Measurements from ENCODE around the gene DNAL1. TPM values are rescaled to one million over a fixed set of nuclear protein-coding genes. Genes with fewer than 3 reads are reported as not detected.

Gene DNAL1
- total and polyA plus RNA-seq, 10 of the 15 experiments (the other 5 are each of a cell fraction or from before 2014, with no cell fraction given): 2.4 to 18.2 (median 7.4) TPM

DNA sequence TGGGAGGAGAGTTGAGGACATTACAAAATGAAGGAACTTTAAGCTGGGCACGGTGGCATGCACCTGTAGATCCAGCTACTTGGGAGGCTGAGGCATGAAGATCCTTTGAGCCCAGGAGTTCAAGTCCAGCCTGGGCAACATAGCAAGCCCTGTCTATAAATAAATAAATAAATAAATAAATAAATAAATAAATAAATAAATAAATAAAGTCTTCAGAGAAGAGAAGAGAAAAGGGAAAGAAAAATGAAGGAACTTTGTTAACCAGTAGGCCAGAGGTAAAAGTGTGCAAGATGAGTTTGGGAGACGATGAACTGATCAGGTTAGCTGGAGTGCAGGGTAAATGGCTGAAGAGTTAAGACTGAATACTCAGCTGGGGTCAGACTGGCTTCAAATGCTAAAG lies 49.3 kb downstream of the DNAL1 start:
- ChIA-PET CTCF (no interaction called here), POLR2A (no interaction called here), RAD21 (ENCODE audit: unreplicated experiment) (interaction anchor here (0.6 kb wide), 2 partner anchors 217 to 639 kb away, joined by 3 read pairs; no protein-coding TSS in a partner anchor), SMC1A (ENCODE audit: uncharacterized antibody, unreplicated experiment) (interaction anchor here (1.8 kb wide), 1 partner anchor 12 kb away, joined by 7 read pairs; no protein-coding TSS in a partner anchor)
- in situ Hi-C loops (cut with MboI): no loop called here
- no peak for TF ChIP-seq SIN3A (IDR thresholded peaks at IDR 0.05; ENCODE audit: low read depth, low read length)
- no peak for TF ChIP-seq WRNIP1 (IDR thresholded peaks at IDR 0.05; ENCODE audit: borderline replicate concordance, low read depth, low read length)
- no peak for TF ChIP-seq BACH1 (IDR thresholded peaks at IDR 0.05; ENCODE audit: borderline replicate concordance)
- TF ChIP-seq, protein P1, sequence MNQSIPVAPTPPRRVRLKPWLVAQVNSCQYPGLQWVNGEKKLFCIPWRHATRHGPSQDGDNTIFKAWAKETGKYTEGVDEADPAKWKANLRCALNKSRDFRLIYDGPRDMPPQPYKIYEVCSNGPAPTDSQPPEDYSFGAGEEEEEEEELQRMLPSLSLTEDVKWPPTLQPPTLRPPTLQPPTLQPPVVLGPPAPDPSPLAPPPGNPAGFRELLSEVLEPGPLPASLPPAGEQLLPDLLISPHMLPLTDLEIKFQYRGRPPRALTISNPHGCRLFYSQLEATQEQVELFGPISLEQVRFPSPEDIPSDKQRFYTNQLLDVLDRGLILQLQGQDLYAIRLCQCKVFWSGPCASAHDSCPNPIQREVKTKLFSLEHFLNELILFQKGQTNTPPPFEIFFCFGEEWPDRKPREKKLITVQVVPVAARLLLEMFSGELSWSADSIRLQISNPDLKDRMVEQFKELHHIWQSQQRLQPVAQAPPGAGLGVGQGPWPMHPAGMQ (IDR thresholded peaks at IDR 0.05; ENCODE audit: borderline replicate concordance): no peak
- no peak for TF ChIP-seq ZBTB4 (CRISPR knock-in tag; IDR thresholded peaks at IDR 0.05)
- no peak for TF ChIP-seq MTA2 (IDR thresholded peaks at IDR 0.05; ENCODE audit: low read depth)
- no peak for TF ChIP-seq IKZF1 (conservative IDR thresholded peaks at IDR 0.05)
- TF ChIP-seq ZNF384 (IDR thresholded peaks at IDR 0.05; ENCODE audit: borderline replicate concordance, low read depth, low read length): no peak
- TF ChIP-seq RB1 (IDR thresholded peaks at IDR 0.05; ENCODE audit: borderline replicate concordance): no peak
- no peak for TF ChIP-seq SMAD5 (IDR thresholded peaks at IDR 0.05; ENCODE audit: low read depth)
- no peak overlapping the region for H3K27ac ChIP-seq (ENCODE audit: control insufficient read depth, insufficient read depth)
- no peak for FAIRE-seq
- no peak for DNase-seq (ENCODE audit: low read depth, low spot score)
- H3K9ac ChIP-seq (ENCODE audit: control insufficient read depth, insufficient read depth, low read length): no peak overlapping the region
- WGBS (ENCODE audit: insufficient coverage, insufficient replicate concordance, low lambda C conversion rate, missing lambda C conversion rate): 100% methylated on average over 2 of the region's 2 CpGs
- H3K4me3 ChIP-seq: no peak overlapping the region
- no peak for ATAC-seq
- no peaks in the 10 kb centered on the region for H3K9me3 ChIP-seq (replicated peaks; ENCODE audit: control insufficient read depth, insufficient read depth, low read length)
- no TSS peak for BruUV-seq (replicated peaks)
- no peaks in the 10 kb centered on the region for H3K27me3 ChIP-seq (replicated peaks in 1 of 2; ENCODE audit: control insufficient read depth in 2 of 2, insufficient read depth in 2 of 2, low read length in 1 of 2)
- H2AFZ ChIP-seq (ENCODE audit: control insufficient read depth, low read depth, low read length): no peak overlapping the region
- H4K20me1 ChIP-seq (ENCODE audit: control insufficient read depth, insufficient read depth): no peaks in the 10 kb centered on the region
- no peaks in the 10 kb centered on the region for H3K79me2 ChIP-seq (ENCODE audit: control insufficient read depth, insufficient read depth, low read length)
- intact Hi-C loops (cut with micrococcal nuclease; ENCODE audit: unreplicated experiment): no loop called here
- no peak overlapping the region for H3K4me2 ChIP-seq (ENCODE audit: control insufficient read depth, insufficient read depth)
- no peaks in the 10 kb centered on the region; a peak in 1 of 4 replicates for H3K36me3 ChIP-seq (ENCODE audit: control insufficient read depth in 2 of 2, insufficient read depth in 2 of 2, low read length in 1 of 2)
- peaks cover 21% of the 10 kb centered on the region for H3K4me1 ChIP-seq (ENCODE audit: control insufficient read depth, insufficient read depth, low read length)

Data from GM12878 (cell line).